HepG2 (cell line): Measurements from ENCODE around the gene SFTPB. TPM values are rescaled to one million over a fixed set of nuclear protein-coding genes. Genes with fewer than 3 reads are reported as not detected.

Source experiments
- ATF5 ChIP-seq: sonication (generic); formaldehyde crosslinking; IDR thresholded peaks from 2 replicates; pipeline ENCODE4 v1.4.0; 2020; ENCODE audit warnings: mild to moderate bottlenecking, low read depth, missing genetic modification reagents
- BHLHE40 ChIP-seq: IDR thresholded peaks from 2 replicates; pipeline ENCODE4 v1.6.1; 2011; ENCODE audit warnings: low read length, improper control_type of control experiment
- CTCF ChIP-seq: sonication (generic); formaldehyde crosslinking; IDR thresholded peaks from 2 replicates; pipeline ENCODE4 v1.5.0; 2020; ENCODE audit warnings: mild to moderate bottlenecking, missing genetic modification reagents, moderate library complexity
- FOXK2 ChIP-seq: fragments of 450-650 bp; IDR thresholded peaks from 2 replicates; pipeline ENCODE4 v1.6.1; 2016
- LBX2 ChIP-seq: sonication (generic); formaldehyde crosslinking; IDR thresholded peaks from 2 replicates; pipeline ENCODE4 v1.5.0; 2020; ENCODE audit warnings: missing genetic modification reagents, mild to moderate bottlenecking, borderline replicate concordance
- MBNL3 ChIP-seq: fragments of 250-450 bp; sonication (Bioruptor Pico); conservative IDR thresholded peaks from 2 replicates; pipeline ENCODE4 v1.8.0; 2022; ENCODE audit warnings: mild to moderate bottlenecking, inconsistent platforms
- MTF1 ChIP-seq: sonication (generic); formaldehyde crosslinking; IDR thresholded peaks from 2 replicates; pipeline ENCODE4 v1.5.0; 2020; ENCODE audit warnings: missing genetic modification reagents
- NCOA2 ChIP-seq: sonication (generic); formaldehyde crosslinking; IDR thresholded peaks from 2 replicates; pipeline ENCODE4 v1.8.0; 2022; ENCODE audit warnings: inconsistent platforms
- NR3C1 ChIP-seq: sonication (generic); formaldehyde crosslinking; IDR thresholded peaks from 2 replicates; pipeline ENCODE4 v1.4.0; 2020; ENCODE audit warnings: missing genetic modification reagents
- RERE ChIP-seq: IDR thresholded peaks from 2 replicates; pipeline ENCODE4 v1.6.1; 2016; ENCODE audit warnings: low read depth, missing genetic modification reagents, missing compliant biosample characterization
- SAP130 ChIP-seq: IDR thresholded peaks from 2 replicates; pipeline ENCODE4 v1.6.1; 2016; ENCODE audit warnings: low read depth
- THRA ChIP-seq: sonication (generic); formaldehyde crosslinking; IDR thresholded peaks from 2 replicates; pipeline ENCODE4 v1.4.0; 2020; ENCODE audit warnings: missing genetic modification reagents, borderline replicate concordance
- ZBTB20 ChIP-seq: sonication (generic); formaldehyde crosslinking; IDR thresholded peaks from 2 replicates; pipeline ENCODE4 v1.8.1; 2023; ENCODE audit warnings: missing genetic modification reagents, low read depth, mild to moderate bottlenecking, borderline replicate concordance
- ZFP1 ChIP-seq: IDR thresholded peaks from 2 replicates; pipeline ENCODE4 v1.6.1; 2016
- ZNF17 ChIP-seq: sonication (generic); formaldehyde crosslinking; IDR thresholded peaks from 2 replicates; pipeline ENCODE4 v1.5.0; 2020; ENCODE audit warnings: mild to moderate bottlenecking, missing genetic modification reagents
- ZNF280D ChIP-seq: sonication (generic); formaldehyde crosslinking; IDR thresholded peaks from 2 replicates; pipeline ENCODE4 v1.5.1; 2020; ENCODE audit warnings: mild to moderate bottlenecking, missing genetic modification reagents
- ZNF367 ChIP-seq: sonication (generic); formaldehyde crosslinking; IDR thresholded peaks from 2 replicates; pipeline ENCODE4 v1.4.0; 2020; ENCODE audit warnings: missing genetic modification reagents, borderline replicate concordance
- ZNF678 ChIP-seq: sonication (generic); formaldehyde crosslinking; IDR thresholded peaks from 2 replicates; pipeline ENCODE4 v1.4.0; 2020; ENCODE audit warnings: mild to moderate bottlenecking, missing genetic modification reagents
- ZSCAN30 ChIP-seq: sonication (generic); formaldehyde crosslinking; IDR thresholded peaks from 2 replicates; pipeline ENCODE4 v1.5.0; 2020; ENCODE audit warnings: mild to moderate bottlenecking, missing genetic modification reagents
- polyA plus RNA-seq, 8 experiments: library from polyadenylated mRNA; depleted of rRNA in 3 of 8; stranded (reverse) in 7 of 8; unstranded in 1 of 8; fragments of >200 nt; fragmentation: Illumina TruSeq in 4 of 8; extraction: Trizol in 4 of 8; gene quantifications; 2 replicates each; pipeline versions ENCODE4 v1.2.1 to v1.2.3, GENCODE V29; 2011 to 2016; ENCODE audit warnings: low read depth in 4 of 8, missing spikeins in 1 of 8, mixed read lengths in 1 of 8; ENCODE audit not compliant: insufficient read depth in 1 of 8
- total RNA-seq, 5 experiments: library from RNA; depleted of rRNA; stranded (reverse); fragments of >200 nt; fragmentation: Illumina TruSeq; extraction: Trizol; gene quantifications; 2 replicates each; pipeline ENCODE4 v1.2.3, GENCODE V29; 2016; ENCODE audit warnings: low read depth in 1 of 5

The SFTPB gene
- total and polyA plus RNA-seq, 2 of the 13 experiments (the other 11 are each of a cell fraction or from before 2014, with no cell fraction given), result not detected

GRCh38 chr2:85707304-85707703 is 39.3 kb upstream of the SFTPB start (continued):
- TF ChIP-seq ZNF280D (CRISPR knock-in tag) (no peak), ZNF17 (no peak), ATF5 (CRISPR knock-in tag) (no peak), ZFP1 (CRISPR knock-in tag) (no peak), NR3C1 (CRISPR knock-in tag) (no peak), THRA (CRISPR knock-in tag) (peak; percentile 35; the same call in 1 of the 2 replicates), ZNF367 (no peak), ZSCAN30 (CRISPR knock-in tag) (no peak), MBNL3 (CRISPR knock-in tag) (no peak), BHLHE40 (no peak; the same call in 1 of the 2 replicates), CTCF (CRISPR knock-in tag) (peak; percentile 92), SAP130 (no peak), LBX2 (CRISPR knock-in tag) (no peak), ZNF678 (no peak), RERE (CRISPR knock-in tag) (no peak), ZBTB20 (CRISPR knock-in tag) (0 out of 2 replicates have a peak, but pooled peaks have one; percentile 30), FOXK2 (no peak), NCOA2 (CRISPR knock-in tag) (no peak), MTF1 (CRISPR knock-in tag) (no peak)
